OCI-LY3 (cell line): ENCODE measurements around the gene SFRP5.

Experiments
- EZH2phosphoT487 ChIP-seq: fragments of 200-600 bp; shearing (Covaris generic); IDR thresholded peaks from 2 replicates; pipeline ENCODE4 v1.6.1; 2018; ENCODE audit warnings: antibody characterized with exemption, mixed run types, low read depth
- TF ChIP-seq, protein P1 (sequence below): fragments of 200-600, 300-600 bp; sonication (generic); IDR thresholded peaks from 2 replicates; pipeline ENCODE4 v1.5.1; 2014; ENCODE audit warnings: antibody characterized with exemption, low read length, low read depth

GRCh38 chr10:97766106-97766810 lies 5.5 kb downstream of the SFRP5 start:
- TF ChIP-seq, protein P1, sequence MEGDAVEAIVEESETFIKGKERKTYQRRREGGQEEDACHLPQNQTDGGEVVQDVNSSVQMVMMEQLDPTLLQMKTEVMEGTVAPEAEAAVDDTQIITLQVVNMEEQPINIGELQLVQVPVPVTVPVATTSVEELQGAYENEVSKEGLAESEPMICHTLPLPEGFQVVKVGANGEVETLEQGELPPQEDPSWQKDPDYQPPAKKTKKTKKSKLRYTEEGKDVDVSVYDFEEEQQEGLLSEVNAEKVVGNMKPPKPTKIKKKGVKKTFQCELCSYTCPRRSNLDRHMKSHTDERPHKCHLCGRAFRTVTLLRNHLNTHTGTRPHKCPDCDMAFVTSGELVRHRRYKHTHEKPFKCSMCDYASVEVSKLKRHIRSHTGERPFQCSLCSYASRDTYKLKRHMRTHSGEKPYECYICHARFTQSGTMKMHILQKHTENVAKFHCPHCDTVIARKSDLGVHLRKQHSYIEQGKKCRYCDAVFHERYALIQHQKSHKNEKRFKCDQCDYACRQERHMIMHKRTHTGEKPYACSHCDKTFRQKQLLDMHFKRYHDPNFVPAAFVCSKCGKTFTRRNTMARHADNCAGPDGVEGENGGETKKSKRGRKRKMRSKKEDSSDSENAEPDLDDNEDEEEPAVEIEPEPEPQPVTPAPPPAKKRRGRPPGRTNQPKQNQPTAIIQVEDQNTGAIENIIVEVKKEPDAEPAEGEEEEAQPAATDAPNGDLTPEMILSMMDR: no peak
- no peak for TF ChIP-seq EZH2phosphoT487
